HG02798 (cell line): ENCODE results near the gene MFAP2.
"Not testable (repeated sequence)": the region's sequence is repeated elsewhere in the genome, so short reads cannot be mapped to it uniquely, and the experiment has no call there.

Source experiments
- ATAC-seq: cut with Tn5 transposase; IDR thresholded peaks from one replicate; pipeline ENCODE4 v1.9.1; 2021; ENCODE audit warnings: mild to moderate bottlenecking; ENCODE audit not compliant: unreplicated experiment, poor library complexity

Gene MFAP2

DNA sequence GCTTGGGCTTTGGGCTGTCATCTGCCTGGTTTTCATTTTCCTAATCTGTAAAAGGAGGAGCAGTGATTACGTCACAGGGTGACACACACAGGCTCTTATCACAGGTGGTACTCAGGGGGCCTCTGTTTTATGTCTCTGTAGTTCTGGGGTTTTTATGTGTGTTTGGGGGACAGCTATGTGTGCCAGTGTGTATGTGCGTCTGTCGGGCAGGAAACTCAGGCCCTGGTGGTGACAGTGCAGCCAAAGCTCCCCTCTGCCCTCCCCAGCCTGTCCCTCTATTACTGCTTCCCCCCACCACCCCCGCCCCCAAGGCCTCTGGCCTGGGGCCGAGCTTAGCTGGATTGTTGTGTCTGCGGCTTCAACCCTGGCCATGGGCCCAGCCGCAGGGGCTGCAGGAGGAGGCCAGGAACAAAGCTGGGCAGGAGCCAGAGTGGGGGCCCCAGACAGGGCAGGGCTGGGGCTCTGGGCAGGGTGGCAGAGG, 13.3 kb downstream of the MFAP2 start:
- no peak for ATAC-seq

DNA sequence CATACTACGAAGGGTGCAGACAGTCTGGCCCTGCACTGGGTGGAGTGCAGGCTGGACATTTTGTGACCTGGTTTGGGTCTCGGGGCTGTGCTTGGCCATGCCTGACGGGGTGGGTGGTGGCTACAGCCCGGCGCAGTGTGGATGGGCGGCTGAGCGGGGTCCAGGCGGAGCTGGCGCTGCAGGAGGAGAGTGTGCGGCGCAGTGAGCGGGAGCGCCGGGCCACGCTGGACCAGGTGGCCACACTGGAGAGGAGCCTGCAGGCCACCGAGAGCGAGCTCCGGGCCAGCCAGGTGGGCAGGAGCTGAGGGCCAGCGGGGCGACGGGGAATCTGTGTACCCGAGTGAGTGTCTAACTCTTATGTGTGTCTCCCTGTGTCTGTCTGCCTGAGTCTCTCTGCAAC, 14.1 kb downstream of the MFAP2 start:
- no peak for ATAC-seq

DNA sequence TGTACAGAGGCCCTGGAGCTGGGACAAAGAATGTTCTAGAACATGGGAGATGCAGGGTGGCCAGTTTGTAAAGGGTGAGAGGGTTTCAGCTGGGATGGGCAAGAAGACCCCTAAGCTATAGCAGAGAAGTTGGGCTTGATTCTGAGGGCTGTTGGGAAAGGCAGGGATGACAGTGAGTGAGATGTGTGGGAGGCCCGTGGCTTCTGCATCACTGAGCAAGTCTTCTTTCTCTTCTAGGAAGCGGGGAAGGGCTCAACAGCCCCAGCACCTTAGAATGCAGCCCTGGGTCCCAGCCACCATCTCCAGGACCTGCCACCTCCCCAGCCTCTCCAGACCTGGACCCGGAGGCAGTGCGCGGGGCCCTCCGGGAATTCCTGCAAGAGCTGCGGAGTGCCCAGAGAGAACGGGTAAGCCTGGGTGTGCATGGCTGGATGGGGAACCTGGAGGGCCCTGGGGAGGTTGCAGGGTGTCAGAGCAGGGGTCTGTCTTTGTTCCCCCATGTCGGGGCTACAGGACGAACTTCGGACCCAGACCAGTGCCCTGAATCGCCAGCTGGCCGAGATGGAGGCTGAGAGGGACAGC, 14.8 kb downstream of the MFAP2 start:
- ATAC-seq: no peak

DNA sequence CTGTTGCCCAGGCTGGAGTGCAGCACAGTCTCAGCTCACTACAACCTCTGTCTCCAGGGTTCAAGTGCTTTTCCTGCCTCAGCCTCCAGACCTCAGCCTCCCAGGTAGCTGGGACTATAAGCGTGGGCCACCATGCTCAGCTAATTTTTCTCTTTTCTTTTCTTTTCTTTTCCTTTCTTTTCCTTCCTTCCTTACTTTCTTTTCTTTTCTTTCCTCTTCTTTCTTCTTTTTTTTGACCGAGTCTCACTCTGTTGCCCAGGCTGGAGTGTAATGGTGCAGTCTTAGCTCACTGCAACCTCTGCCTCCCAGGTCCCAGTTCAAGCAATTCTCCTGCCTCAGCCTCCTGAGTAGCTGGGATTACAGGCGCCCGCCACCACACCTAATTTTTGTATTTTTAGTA, 16.3 kb downstream of the MFAP2 start:
- ATAC-seq: not testable (repeated sequence)

DNA sequence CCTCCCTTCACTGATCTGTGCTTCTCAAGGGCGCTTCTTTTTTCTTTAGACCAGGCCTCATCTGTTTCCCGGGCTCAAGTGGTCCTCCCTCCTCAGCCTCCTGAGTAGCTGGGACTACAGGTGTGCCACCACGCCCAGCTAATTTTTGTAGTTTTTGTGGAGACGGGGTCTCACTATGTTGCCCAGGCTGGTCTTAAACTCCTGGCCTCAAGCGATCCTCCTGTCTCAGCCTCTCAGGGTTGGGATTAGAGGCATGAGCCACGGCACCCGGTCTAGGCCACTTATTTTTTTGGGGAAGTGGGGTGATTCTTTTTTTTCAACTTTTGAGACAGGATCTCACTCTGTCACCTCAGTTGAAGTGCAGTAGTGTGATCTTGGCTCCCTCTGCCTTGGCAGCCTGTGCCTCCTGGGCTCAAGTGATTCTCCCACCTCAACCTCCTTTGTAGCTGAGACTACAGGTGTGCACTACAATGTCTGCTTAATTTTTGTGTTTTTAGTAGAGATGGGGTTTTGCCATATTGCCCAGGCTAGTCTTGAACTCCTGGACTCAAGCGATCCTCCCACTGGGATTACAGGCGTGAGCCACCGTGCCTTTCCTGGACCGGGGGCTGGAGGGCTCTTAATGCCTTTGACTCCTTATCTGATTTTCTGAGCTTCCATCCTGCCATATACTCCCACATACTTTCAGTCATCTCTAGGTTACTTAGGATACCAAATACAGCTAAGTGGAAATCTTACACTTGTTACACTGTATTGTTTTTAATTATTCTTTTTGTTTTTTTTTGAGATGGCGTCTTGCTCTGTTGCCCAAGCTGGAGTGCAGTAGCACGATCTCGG, 18.9 kb downstream of the MFAP2 start:
- ATAC-seq: no peak

DNA sequence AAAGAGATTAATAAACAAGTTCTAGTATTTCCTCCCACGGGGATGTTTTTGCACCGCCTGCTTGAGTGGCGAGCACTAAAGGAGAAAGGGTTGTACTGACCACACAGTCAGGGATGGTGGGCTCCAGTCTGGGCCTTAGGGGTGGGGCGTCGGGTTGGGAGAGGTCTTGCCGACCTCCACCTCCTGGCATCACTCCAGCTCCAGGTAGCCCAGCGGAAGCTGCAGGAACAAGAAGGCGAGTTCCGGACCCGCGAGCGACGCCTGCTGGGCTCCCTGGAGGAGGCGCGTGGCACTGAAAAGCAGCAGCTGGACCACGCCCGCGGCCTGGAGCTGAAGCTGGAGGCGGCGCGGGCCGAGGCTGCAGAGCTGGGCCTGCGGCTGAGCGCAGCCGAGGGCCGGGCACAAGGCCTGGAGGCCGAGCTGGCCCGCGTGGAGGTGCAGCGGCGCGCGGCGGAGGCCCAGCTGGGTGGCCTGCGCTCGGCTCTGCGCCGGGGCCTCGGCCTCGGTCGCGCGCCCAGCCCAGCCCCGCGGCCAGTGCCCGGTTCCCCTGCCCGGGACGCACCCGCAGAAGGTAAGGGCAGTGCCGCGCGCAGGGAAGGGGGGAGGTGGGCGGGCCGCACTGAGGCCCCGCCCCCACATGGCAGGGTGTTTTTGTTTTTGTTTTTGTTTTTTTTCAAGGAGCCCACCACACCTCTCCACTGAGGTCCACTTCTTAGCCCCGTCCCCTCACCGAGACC, 19.7 kb downstream of the MFAP2 start:
- ATAC-seq: peak; percentile 83

DNA sequence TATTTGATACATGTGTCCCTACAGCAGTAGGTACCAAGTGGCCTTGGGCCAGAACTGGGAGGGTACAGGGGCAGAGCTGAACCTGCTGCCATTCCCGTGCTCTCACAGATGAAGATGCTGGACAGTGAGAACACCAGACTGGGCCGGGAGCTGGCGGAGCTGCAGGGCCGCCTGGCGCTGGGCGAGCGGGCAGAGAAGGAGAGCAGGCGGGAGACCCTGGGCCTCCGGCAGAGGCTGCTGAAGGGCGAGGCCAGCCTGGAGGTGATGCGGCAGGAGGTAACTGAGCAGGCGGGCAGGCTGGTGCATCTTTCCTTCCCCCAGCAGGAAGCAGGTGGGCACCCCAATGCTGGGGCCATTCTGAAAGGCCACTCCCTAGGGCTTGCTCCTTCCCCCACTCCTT, 21.9 kb downstream of the MFAP2 start:
- no peak for ATAC-seq

DNA sequence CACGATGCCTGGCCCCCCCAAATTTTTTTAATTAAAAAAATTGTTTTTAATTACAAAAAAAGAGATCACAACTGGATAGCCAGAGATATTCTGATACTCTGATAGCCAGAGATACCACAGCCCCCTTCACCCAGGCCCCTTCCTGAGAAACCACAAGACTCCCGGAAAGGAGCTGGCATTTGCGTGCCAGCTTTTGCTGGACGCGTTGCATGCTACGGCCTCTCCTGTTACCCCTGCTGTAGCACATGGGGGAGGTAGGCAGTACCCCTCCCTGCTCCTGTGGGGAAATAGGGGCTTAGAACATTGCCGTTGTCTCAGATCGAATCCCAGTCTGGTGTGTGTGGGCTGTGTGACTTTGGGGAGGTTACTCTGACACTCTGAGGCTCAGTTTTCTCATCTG, 22.7 kb downstream of the MFAP2 start:
- ATAC-seq: no peak

DNA sequence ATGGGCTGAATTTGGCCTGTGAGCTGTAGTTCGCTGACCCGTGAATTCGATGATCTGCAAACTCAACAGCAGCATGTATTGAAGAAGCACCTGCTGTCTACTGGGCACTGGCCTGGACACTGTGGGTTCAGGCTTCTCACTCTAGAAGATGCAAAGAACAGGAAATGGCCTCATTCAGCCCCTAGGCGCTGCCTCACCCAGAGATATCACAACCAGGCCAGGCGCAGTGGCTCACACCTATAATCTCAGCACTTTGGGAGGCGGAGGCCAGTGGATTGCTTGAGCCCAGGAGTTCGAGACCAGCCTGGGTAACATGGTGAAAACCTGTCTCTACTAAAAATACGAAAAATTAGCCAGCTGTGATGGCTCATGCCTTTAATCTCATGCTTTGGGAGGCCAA, 23.6 kb downstream of the MFAP2 start:
- ATAC-seq: no peak

DNA sequence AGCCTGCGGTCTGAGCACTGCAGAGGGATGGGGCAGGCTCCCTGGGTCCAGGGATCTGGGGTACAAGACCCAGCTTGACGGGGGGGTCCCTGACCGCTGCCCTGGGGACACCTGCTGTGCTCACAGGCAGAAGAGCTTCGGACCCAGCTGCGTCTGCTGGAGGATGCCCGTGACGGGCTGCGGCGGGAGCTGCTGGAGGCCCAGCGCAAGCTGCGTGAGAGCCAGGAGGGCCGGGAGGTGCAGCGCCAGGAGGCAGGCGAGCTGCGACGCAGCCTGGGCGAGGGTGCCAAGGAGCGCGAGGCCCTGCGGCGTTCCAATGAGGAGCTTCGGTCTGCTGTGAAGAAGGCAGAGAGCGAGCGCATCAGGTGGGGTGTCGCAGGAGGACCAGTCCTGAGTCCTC, 25.2 kb downstream of the MFAP2 start:
- ATAC-seq: no peak

DNA sequence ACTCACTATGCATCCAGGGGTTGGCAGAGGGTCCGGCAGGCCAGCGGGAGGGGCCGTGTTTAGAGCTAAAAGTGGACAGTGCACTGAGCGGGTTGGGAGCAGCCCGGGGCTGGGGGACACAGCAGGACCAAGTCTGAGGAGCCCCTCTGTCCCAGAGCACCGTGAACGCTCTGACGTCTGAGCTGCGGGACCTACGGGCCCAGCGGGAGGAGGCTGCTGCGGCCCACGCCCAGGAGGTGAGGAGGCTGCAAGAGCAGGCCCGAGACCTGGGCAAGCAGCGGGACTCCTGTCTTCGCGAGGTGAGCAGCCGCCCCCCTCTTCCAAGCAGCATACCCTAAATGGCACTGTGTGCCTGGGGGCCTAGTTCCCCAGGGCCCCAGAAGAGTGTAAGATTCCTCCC, 25.8 kb downstream of the MFAP2 start:
- ATAC-seq: no peak

DNA sequence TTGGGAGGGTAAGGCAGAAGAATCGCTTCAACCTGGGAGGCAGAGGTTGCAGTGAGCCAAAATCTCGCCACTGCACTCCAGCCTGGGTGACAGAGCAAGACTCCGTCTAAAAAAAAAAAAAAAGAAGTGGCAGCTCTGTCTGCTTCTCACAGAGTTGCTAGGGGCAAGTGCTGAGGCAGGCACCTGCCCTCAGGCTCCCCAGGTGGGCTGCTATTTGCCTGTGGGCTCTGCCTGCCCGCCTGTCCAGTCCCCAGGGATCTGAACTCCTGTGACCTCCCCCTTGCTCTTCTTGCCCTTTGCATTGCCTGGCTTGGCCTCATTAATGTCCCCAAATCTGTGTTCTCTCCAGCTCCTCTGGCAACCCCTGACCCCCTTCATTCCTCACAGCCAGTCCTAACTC, 28.0 kb downstream of the MFAP2 start:
- ATAC-seq: not testable (repeated sequence)

DNA sequence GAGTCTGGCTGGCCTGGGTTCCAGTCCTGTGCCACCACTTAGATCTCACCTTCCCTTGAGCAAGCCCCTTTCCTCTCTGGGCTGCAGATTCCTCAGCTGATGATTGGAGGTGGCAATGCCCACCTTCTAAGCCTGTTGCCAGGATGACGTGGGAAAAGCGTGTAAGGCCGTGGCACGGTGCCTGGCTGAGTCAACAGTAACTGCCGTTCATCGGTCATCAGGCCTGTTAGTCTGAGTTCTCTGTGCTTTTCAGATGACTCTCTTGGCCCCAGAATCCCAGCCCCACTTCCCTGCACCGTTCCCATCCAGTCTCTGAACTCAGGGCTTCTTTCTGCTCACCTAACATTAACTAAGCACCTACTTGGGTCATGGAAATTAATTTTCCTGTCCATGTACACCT, 31.4 kb downstream of the MFAP2 start:
- not testable (repeated sequence) for ATAC-seq

DNA sequence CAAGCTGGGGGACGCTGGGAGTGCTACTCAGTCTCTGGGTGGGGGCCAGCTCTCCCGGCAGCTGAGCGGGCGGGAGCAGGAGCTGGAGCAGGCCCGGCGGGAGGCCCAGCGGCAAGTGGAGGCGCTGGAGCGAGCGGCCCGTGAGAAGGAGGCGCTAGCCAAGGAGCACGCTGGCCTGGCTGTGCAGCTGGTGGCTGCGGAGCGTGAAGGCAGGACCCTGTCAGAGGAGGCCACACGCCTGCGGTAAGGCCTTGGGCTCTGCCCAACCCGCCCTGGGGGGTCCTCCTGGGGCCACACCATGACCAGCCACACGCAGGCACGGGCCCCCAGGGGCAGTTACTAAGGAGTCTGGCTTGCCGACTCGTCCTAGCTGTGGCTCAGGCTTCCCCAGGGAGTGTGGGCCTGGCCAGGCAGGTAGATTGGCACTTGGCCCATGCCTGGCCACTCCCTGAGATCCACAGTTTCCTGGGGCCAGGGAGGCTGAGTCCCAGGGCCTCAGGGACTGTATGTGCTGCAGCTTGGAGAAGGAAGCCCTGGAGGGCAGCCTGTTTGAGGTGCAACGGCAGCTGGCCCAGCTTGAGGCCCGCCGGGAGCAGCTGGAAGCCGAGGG, 32.0 kb downstream of the MFAP2 start:
- ATAC-seq: not testable (repeated sequence)

DNA sequence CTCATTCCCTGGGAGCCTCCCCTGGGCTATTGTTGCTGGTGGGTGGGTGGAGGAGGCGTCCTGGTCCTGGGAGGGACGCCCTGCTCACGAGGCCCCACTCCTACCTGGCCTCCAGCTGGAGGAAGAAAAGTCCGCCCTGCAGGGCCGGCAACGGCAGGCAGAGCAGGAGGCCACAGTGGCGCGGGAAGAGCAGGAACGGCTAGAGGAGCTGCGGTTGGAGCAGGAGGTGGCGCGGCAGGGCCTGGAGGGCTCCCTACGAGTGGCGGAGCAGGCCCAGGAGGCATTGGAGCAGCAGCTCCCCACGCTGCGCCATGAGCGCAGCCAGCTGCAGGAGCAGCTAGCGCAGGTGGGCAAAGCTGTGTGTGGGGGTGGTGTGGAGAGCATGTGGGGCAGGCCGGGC, 33.8 kb downstream of the MFAP2 start:
- ATAC-seq: no peak

DNA sequence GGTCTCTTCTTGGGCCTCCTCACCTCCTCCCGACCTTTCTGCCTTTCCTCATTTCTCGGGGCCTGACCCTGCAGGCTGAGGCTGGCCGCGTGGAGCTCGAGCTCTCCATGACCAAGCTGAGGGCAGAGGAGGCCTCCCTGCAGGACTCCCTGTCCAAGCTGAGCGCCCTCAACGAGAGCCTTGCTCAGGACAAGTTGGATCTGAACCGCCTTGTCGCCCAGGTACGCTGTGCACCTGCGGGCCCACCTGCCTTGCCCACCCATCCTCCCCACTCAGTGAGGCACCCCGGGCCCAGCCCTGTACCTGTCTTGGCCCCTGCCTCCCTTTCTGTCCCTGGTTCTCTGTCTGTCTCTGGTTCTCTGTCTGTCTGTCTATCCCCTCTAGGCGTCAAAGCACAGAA, 34.2 kb downstream of the MFAP2 start:
- ATAC-seq: not testable (repeated sequence)

DNA sequence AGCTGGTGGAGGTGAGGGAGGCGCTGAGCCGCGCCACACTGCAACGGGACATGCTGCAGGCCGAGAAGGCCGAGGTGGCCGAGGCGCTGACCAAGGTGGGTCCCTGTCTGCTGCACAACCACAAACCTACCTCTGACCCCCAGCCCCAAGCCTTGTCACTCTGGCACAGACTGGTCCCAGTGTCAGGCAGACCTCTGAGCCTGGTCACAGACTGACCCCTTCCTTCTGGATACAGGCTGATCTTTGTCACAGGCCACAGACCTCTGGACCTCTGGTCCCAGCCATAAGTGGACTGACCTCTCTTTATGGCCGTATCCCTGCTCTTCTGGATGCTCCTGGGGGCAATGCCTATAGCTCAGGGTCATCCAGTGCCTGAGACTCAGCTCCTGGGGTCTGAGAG, 34.9 kb downstream of the MFAP2 start:
- ATAC-seq: not testable (repeated sequence)

DNA sequence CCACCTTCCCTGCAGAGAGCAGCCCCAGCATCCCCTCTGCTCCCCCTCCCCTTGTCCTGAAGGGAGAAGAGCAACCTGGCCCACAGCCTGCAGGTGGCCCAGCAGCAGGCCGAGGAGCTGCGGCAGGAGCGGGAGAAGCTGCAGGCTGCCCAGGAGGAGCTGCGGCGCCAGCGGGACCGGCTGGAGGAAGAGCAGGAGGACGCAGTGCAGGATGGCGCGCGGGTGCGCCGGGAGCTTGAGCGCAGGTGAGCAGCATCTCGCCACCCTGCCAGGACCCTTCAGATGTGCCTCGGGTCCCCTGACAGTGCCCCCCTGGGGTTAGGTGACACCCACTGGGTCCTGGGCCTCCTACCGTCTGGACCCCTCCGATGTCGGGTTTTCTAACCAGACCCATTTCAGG, 36.4 kb downstream of the MFAP2 start:
- no peak for ATAC-seq

DNA sequence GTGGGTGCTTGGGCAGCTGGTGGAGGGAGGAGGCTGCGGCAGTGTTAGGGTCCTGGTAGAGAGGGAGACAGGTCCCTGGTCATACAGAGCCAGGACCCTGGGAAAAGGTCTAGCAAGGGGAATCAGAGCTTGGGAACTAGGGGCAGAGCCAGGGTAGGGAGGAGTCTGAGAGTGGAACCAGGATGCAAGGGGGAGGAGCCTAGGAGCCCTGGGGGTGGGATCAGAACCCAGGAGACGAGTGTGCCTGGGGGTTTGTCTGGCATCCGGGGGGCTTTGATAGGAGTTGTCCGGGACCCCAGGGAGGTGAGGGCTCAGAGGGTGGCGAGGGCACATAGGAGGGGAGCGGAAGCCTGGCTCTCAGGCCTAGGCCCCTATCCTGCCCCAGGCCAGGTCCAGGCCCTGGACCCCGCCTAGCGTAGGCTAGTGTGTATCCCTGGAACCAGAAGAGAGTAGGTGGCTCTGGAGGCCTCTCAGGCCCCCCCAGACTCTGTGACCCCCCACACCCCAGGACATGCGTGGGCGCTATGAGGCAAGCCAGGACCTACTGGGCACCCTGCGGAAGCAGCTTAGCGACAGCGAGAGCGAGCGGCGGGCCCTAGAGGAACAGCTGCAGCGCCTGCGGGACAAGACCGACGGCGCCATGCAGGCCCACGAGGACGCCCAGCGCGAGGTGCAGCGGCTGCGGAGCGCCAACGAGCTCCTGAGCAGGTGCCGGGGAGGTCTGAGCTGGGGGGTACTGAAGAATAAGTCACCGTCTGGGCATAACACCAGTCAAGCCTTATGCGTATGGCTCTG, 40.8 kb downstream of the MFAP2 start:
- ATAC-seq: not testable (repeated sequence)
